Activated CD4-positive, alpha-beta T cell treated with anti-CD3 and anti-CD28 coated beads, Interleukin-2, amount 10 ng/mL, durations not matched to agents 7 days and 5 days (primary cell): Measurements from ENCODE around the gene RAB40B. TPM values are rescaled to one million over a fixed set of nuclear protein-coding genes. Genes with fewer than 3 reads are reported as not detected.

Experiments
- CTCF ChIA-PET: fragments of 350-600 bp; sonication (Branson Sonifier 250); formaldehyde crosslinking; loops from one replicate; lab custom pipeline; 2021; ENCODE audit warnings: antibody characterized with exemption; lab: Charles Lee
- POLR2A ChIA-PET: fragments of 350-600 bp; sonication (Branson Sonifier 250); formaldehyde crosslinking; loops from one replicate; lab custom pipeline; 2021; ENCODE audit warnings: antibody characterized with exemption; lab: Charles Lee
- DNase-seq: peaks from one replicate; pipeline ENCODE4 v3.0.0-alpha.2; 2020
- H3K27ac Mint-ChIP-seq: one replicate; pipeline ENCODE4 v1.8.0; 2021; ENCODE audit warnings: mild to moderate bottlenecking, moderate library complexity, mixed read lengths
- H3K27me3 Mint-ChIP-seq: one replicate; pipeline ENCODE4 v1.8.0; 2021; ENCODE audit warnings: mixed read lengths
- H3K36me3 Mint-ChIP-seq: one replicate; pipeline ENCODE4 v1.8.0; 2021; ENCODE audit warnings: low read depth, mixed read lengths
- H3K4me1 Mint-ChIP-seq: one replicate; pipeline ENCODE4 v1.8.0; 2021; ENCODE audit warnings: mixed read lengths
- H3K4me3 Mint-ChIP-seq: one replicate; pipeline ENCODE4 v1.8.0; 2021; ENCODE audit warnings: mild to moderate bottlenecking, moderate library complexity, mixed read lengths
- H3K9me3 Mint-ChIP-seq: one replicate; pipeline ENCODE4 v1.8.0; 2021; ENCODE audit warnings: mixed read lengths
- total RNA-seq, 2 experiments: library from RNA; stranded (reverse); gene quantifications; one replicate each; pipeline ENCODE4 v1.2.3, GENCODE V29; 2021

The RAB40B gene
- total RNA-seq, 2 experiments from 2014 or later, result 1.7 to 2.2 TPM

- H3K9me3 Mint-ChIP-seq, result peaks cover 12% of the 10 kb centered on the region
- no peaks in the 10 kb centered on the region for H3K36me3 Mint-ChIP-seq
- CTCF ChIA-PET, result no interaction called here
Observed at GRCh38 chr17:82681547-82681946, 17.0 kb downstream of the RAB40B start.

DNA sequence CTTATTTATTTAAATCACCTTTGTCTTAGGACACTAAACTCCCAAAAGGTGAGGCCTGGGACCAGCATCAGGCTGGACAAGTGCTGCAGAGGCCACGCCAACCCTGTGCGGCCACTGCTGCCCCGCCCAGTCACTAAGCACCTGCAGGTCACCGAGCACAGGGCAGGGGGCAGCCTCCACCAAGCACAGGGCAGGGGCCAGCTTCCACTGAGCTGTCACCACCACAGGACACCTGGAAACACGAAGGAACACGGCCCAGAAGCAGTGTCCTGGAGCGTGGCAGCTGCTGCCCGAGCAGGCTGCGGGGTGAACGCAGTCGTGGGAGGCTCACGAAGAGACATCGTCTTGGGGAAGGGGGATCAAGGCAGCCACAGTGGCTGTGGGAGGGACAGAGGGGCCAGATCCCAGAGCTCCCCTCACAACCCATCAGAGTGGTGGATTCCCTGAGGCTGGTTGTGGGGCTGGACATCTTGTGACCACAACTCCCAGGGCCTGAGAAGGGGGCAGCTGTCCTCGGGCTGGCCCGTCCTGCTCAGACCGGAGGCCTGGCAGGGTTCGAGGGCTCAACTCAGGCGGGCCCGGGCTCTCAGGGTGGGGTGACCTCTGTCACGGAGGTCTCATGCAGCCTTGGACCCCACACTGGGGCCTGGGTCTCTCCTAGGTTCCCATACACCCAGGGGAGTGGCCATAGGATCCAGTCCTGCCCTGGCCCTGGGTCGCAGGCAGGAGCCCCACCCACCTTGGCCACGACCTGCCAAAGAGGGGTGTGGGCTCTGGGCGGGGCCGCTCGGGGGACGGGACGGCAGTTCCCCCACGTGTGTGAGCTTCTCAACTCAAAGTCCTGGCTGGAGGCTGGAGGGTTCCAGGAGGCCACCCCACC is 18.7 kb downstream of the RAB40B start:
- Mint-ChIP-seq H3K9me3 (peaks cover 12% of the 10 kb centered on the region), H3K36me3 (no peaks in the 10 kb centered on the region), H3K4me3 (no peak overlapping the region), H3K4me1 (no peaks in the 10 kb centered on the region), H3K27ac (no peak overlapping the region), H3K27me3 (peaks cover 5% of the 10 kb centered on the region)
- no peak for DNase-seq
- ChIA-PET POLR2A (no interaction called here), CTCF (no interaction called here)

More at GRCh38 chr17:82681547-82681946, 17.0 kb downstream of the RAB40B start:
- DNase-seq, result no peak
- Mint-ChIP-seq H3K4me1 (no peaks in the 10 kb centered on the region), H3K27ac (no peak overlapping the region), H3K4me3 (no peak overlapping the region), H3K27me3 (peaks cover 5% of the 10 kb centered on the region)
- POLR2A ChIA-PET, result no interaction called here

DNA sequence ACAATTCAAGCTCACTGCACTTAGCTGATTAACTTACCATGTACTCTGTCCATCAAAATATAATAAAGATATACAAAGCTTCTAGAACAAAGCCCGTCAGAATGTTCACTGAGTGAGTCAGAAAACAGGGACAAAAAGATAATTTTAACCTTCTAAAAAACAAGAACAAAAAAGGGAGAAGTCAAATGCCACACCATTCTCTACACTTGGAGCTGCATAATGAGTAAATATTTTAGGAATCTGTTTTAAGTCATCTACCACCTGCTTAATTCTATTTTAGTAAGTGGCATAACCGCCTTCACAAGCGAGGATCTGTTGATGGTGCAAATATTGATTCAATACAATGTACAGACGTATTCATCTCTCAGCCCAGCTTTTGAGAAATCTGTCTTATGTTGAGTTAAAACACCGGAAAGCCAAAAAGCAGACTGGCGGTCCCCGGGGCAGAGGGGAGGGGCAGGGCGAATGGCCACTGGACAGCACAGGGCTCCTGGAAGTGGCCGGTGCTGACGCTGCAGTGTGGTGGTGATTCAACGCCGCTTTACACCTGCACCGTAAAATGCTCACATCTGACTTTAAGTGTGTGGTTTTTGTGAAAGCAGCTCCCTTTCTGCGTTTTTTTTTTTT is 20.1 kb downstream of the RAB40B start:
- POLR2A ChIA-PET, result no interaction called here
- DNase-seq, result no peak
- CTCF ChIA-PET, result interaction anchor here (1.2 to 2.0 kb wide), 3 partner anchors 9 to 38 kb away, joined by 3 to 5 read pairs (median 3); partner anchors contain the start of gene FN3KRP
- Mint-ChIP-seq H3K27me3 (peaks cover 5% of the 10 kb centered on the region), H3K9me3 (peaks cover 12% of the 10 kb centered on the region), H3K27ac (no peak overlapping the region), H3K36me3 (no peaks in the 10 kb centered on the region), H3K4me1 (no peaks in the 10 kb centered on the region), H3K4me3 (no peak overlapping the region)

GRCh38 chr17:82677353-82677925 is 21.1 kb downstream of the RAB40B start:
- CTCF ChIA-PET, result interaction anchor here (1.2 to 2.0 kb wide), 3 partner anchors 9 to 39 kb away, joined by 3 to 5 read pairs (median 3); partner anchors contain the start of gene FN3KRP

GRCh38 chr17:82675476-82676245 is 22.8 kb downstream of the RAB40B start:
- ChIA-PET CTCF (no interaction called here), POLR2A (no interaction called here)
- Mint-ChIP-seq H3K27me3 (no peaks in the 10 kb centered on the region), H3K36me3 (no peaks in the 10 kb centered on the region), H3K27ac (no peak overlapping the region), H3K4me1 (peaks cover 3% of the 10 kb centered on the region), H3K9me3 (peaks cover 3% of the 10 kb centered on the region), H3K4me3 (no peak overlapping the region)
- no peak for DNase-seq

More at GRCh38 chr17:82677353-82677925, 21.1 kb downstream of the RAB40B start:
- POLR2A ChIA-PET, result interaction anchor here (0.6 kb wide), 1 partner anchor 23 kb away, joined by 3 read pairs; no protein-coding TSS in a partner anchor
- Mint-ChIP-seq H3K4me3 (no peak overlapping the region), H3K27ac (no peak overlapping the region), H3K4me1 (no peaks in the 10 kb centered on the region), H3K27me3 (peaks cover 5% of the 10 kb centered on the region), H3K36me3 (no peaks in the 10 kb centered on the region), H3K9me3 (peaks cover 12% of the 10 kb centered on the region)
- DNase-seq, result no peak

DNA sequence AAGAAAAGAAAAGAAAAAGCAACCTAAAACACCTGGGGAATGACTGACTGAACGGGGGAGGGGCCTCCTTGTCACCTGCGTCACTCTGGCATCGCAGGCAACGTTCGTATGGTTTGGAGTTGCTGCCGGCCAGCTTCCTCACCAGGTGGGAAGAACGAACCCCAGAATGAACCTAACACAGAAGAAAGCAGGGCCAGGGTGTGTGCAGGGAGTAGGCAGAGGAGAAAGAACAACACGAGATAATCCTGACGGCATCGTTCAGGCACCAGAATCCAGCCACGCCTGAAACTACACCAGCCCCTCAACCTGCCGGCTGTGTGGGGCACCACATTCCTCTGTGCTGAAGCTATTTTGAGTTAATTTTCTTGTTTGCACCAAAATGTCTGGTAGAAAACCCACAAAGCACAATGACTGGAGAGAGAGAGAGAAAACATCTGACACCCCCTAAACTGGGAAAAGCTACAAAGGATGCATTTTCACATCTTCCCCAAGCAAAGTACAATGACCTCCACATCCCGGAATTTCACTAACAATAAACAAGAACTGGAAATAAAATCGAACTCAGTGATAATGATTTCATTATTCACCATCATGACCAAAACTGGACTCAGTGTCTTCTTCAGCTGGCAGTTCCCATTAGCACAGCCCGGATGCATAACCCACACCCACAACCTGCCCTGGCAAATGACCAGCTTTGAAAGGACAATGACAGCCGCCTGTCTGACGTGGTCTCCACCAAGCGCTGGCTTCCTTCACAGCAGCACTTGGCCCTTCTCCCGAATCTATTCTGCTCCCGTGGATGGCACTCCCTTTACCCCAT is 23.6 kb downstream of the RAB40B start:
- Mint-ChIP-seq H3K27me3 (no peaks in the 10 kb centered on the region), H3K4me3 (no peak overlapping the region), H3K36me3 (no peaks in the 10 kb centered on the region), H3K9me3 (peaks cover 3% of the 10 kb centered on the region), H3K4me1 (peaks cover 3% of the 10 kb centered on the region), H3K27ac (no peak overlapping the region)
- DNase-seq, result no peak
- POLR2A ChIA-PET, result no interaction called here
- CTCF ChIA-PET, result interaction anchor here (0.8 kb wide), 1 partner anchor 22 kb away, joined by 10 read pairs; no protein-coding TSS in a partner anchor

- no peak overlapping the region for H3K27ac Mint-ChIP-seq
- no peak overlapping the region for H3K4me3 Mint-ChIP-seq
Observed at GRCh38 chr17:82670661-82671450, 27.6 kb downstream of the RAB40B start.

DNA sequence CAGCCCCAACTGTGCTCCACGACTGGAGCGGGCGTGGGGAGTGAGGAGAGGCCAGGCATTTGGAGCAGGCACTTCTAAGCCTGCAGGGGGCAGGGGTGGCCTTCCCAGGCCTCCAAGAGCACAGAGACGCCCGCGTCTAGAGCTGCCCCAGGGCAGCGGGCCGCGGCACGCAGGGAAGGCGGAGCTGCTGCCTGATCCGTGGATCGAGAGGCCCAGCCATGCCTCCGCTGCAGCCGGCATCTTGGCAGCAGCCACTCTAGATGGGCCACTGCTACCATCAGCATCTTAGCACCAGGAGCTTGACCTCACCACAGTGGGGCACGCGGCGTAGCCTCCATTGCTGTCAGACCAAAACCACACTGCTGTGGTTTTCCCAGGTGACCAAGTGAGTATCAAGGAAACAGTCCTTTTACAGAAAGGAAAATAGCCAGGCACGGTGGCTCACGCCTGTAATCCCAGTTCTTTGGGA is 29.8 kb downstream of the RAB40B start:
- no peaks in the 10 kb centered on the region for H3K27me3 Mint-ChIP-seq
- H3K27ac Mint-ChIP-seq, result no peak overlapping the region
- ChIA-PET POLR2A (no interaction called here), CTCF (interaction anchor here (0.7 to 1.6 kb wide), 9 partner anchors 11 to 537 kb away, joined by 3 to 5 read pairs (median 3); partner anchors contain the start of gene RAB40B)
- H3K9me3 Mint-ChIP-seq, result peaks cover 3% of the 10 kb centered on the region
- no peak overlapping the region for H3K4me3 Mint-ChIP-seq
- peaks cover 8% of the 10 kb centered on the region for H3K4me1 Mint-ChIP-seq
- DNase-seq, result peak; percentile 43
- H3K36me3 Mint-ChIP-seq, result no peaks in the 10 kb centered on the region

More at GRCh38 chr17:82670661-82671450, 27.6 kb downstream of the RAB40B start:
- no peak for DNase-seq
- no peaks in the 10 kb centered on the region for H3K36me3 Mint-ChIP-seq
- CTCF ChIA-PET, result interaction anchor here (1.1 kb wide), 1 partner anchor 85 kb away, joined by 3 read pairs; no protein-coding TSS in a partner anchor
- POLR2A ChIA-PET, result interaction anchor here (0.6 kb wide), 1 partner anchor 173 kb away, joined by 6 read pairs; no protein-coding TSS in a partner anchor
- peaks cover 3% of the 10 kb centered on the region for H3K9me3 Mint-ChIP-seq
- peaks cover 8% of the 10 kb centered on the region for H3K4me1 Mint-ChIP-seq
- H3K27me3 Mint-ChIP-seq, result no peaks in the 10 kb centered on the region

- ChIA-PET CTCF (interaction anchor here (0.7 to 1.6 kb wide), 6 partner anchors 10 to 538 kb away, joined by 3 to 5 read pairs (median 3); no protein-coding TSS in a partner anchor), POLR2A (no interaction called here)
- Mint-ChIP-seq H3K36me3 (no peaks in the 10 kb centered on the region), H3K27ac (no peak overlapping the region), H3K9me3 (peaks cover 3% of the 10 kb centered on the region), H3K4me1 (peaks cover 8% of the 10 kb centered on the region), H3K27me3 (no peaks in the 10 kb centered on the region), H3K4me3 (no peak overlapping the region)
- no peak for DNase-seq
Observed at GRCh38 chr17:82668024-82668630, 30.4 kb downstream of the RAB40B start.

GRCh38 chr17:82667668-82668000 is 30.9 kb downstream of the RAB40B start:
- no peak for DNase-seq
- H3K36me3 Mint-ChIP-seq, result no peaks in the 10 kb centered on the region
- no peaks in the 10 kb centered on the region for H3K27me3 Mint-ChIP-seq
- ChIA-PET CTCF (interaction anchor here (0.9 to 1.6 kb wide), 3 partner anchors 10 to 538 kb away, joined by 3 to 5 read pairs (median 3); no protein-coding TSS in a partner anchor), POLR2A (no interaction called here)
- peaks cover 3% of the 10 kb centered on the region for H3K9me3 Mint-ChIP-seq
- peaks cover 8% of the 10 kb centered on the region for H3K4me1 Mint-ChIP-seq
- H3K27ac Mint-ChIP-seq, result no peak overlapping the region
- no peak overlapping the region for H3K4me3 Mint-ChIP-seq
